HepG2 (cell line): Measurements from ENCODE around the gene JADE2. TPM values are rescaled to one million over a fixed set of nuclear protein-coding genes. Genes with fewer than 3 reads are reported as not detected.

Experiments
- EZH2 ChIP-seq: conservative IDR thresholded peaks from 2 replicates; pipeline ENCODE4 v1.6.1; 2012; ENCODE audit warnings: mild to moderate bottlenecking, low read depth, low read length, moderate library complexity
- HMGA1 ChIP-seq: sonication (generic); formaldehyde crosslinking; conservative IDR thresholded peaks from 2 replicates; pipeline ENCODE4 v1.4.0; 2020; ENCODE audit warnings: missing genetic modification reagents
- KAT7 ChIP-seq: IDR thresholded peaks from 2 replicates; pipeline ENCODE4 v1.6.1; 2018; ENCODE audit warnings: borderline replicate concordance, missing compliant biosample characterization
- MXD4 ChIP-seq: IDR thresholded peaks from 2 replicates; pipeline ENCODE4 v1.6.1; 2016; ENCODE audit warnings: mild to moderate bottlenecking, missing biosample characterization, missing genetic modification reagents
- MYC ChIP-seq: sonication (generic); formaldehyde crosslinking; IDR thresholded peaks from 2 replicates; pipeline ENCODE4 v1.9.0; 2021; ENCODE audit warnings: missing genetic modification reagents, borderline replicate concordance
- POLR2AphosphoS5 ChIP-seq: IDR thresholded peaks from 2 replicates; pipeline ENCODE4 v1.6.1; 2012; ENCODE audit warnings: low read depth, low read length
- RAD21 ChIP-seq: fragments of 450-650 bp; formaldehyde crosslinking; IDR thresholded peaks from 2 replicates; pipeline ENCODE4 v1.5.0; 2020; ENCODE audit warnings: mild to moderate bottlenecking
- XBP1 ChIP-seq: sonication (generic); formaldehyde crosslinking; IDR thresholded peaks from 2 replicates; pipeline ENCODE4 v1.5.0; 2020; ENCODE audit warnings: missing genetic modification reagents
- ZSCAN29 ChIP-seq: sonication (generic); formaldehyde crosslinking; conservative IDR thresholded peaks from 2 replicates; pipeline ENCODE4 v1.4.0; 2020; ENCODE audit warnings: mild to moderate bottlenecking, missing genetic modification reagents
- polyA plus RNA-seq, 8 experiments: library from polyadenylated mRNA; depleted of rRNA in 3 of 8; stranded (reverse) in 7 of 8; unstranded in 1 of 8; fragments of >200 nt; fragmentation: Illumina TruSeq in 4 of 8; extraction: Trizol in 4 of 8; gene quantifications; 2 replicates each; pipeline versions ENCODE4 v1.2.1 to v1.2.3, GENCODE V29; 2011 to 2016; ENCODE audit warnings: low read depth in 4 of 8, missing spikeins in 1 of 8, mixed read lengths in 1 of 8; ENCODE audit not compliant: insufficient read depth in 1 of 8
- total RNA-seq, 5 experiments: library from RNA; depleted of rRNA; stranded (reverse); fragments of >200 nt; fragmentation: Illumina TruSeq; extraction: Trizol; gene quantifications; 2 replicates each; pipeline ENCODE4 v1.2.3, GENCODE V29; 2016; ENCODE audit warnings: low read depth in 1 of 5
- TF ChIP-seq, protein P1 (sequence below): sonication (generic); formaldehyde crosslinking; IDR thresholded peaks from 2 replicates; pipeline ENCODE4 v1.5.1; 2020; ENCODE audit warnings: missing genetic modification reagents, mild to moderate bottlenecking, borderline replicate concordance
- TF ChIP-seq, protein P2 (sequence below): sonication (generic); formaldehyde crosslinking; IDR thresholded peaks from 2 replicates; pipeline ENCODE4 v1.4.0; 2020; ENCODE audit warnings: missing genetic modification reagents, borderline replicate concordance

Gene JADE2
- total and polyA plus RNA-seq, 2 of the 13 experiments (the other 11 are each of a cell fraction or from before 2014, with no cell fraction given): 7.5 to 15.1 TPM

DNA sequence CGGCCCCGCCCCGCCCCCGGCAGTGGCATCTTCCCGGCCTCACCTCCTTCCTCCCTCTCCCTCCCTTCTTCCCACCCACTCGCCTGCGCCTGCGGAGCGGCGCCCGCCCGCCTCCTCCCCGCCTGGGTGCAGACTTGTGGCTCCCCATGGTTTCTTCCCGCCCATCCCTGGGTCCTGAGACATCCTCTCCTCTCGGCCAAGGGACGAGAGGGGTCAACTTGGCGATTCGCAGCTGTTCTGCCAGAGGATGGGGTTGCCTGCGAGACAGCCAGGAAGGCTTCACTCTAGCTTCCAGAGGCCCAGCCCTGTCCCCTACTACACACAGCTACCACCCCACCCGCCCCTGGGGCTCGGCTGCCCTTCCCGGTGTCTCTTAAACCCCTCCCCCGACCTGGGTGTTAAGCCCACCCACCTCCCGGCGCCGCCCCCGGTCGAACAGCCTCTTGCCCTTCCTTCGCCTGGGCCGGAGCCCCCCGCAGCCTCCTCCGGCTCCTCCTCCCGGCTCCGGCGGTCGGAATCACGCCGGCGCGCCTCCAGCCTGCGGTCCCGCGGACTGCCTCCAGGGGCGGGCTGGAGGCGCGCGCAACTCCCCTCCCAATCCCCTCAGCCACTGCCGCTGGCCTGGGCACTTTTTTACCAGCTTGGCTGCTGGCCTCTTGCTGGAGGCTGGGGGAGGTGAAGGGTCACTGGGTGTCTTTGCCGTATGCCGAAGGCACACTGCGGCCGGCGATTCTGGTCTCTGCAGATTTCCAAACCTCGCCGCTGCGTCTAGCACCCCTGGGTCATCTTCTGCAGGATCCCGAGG lies 1.9 kb downstream of the JADE2 start (continued):
- no peak for TF ChIP-seq HMGA1 (CRISPR knock-in tag)
- peak; percentile 77 for TF ChIP-seq RAD21 (CRISPR knock-in tag)
- TF ChIP-seq, protein P1, sequence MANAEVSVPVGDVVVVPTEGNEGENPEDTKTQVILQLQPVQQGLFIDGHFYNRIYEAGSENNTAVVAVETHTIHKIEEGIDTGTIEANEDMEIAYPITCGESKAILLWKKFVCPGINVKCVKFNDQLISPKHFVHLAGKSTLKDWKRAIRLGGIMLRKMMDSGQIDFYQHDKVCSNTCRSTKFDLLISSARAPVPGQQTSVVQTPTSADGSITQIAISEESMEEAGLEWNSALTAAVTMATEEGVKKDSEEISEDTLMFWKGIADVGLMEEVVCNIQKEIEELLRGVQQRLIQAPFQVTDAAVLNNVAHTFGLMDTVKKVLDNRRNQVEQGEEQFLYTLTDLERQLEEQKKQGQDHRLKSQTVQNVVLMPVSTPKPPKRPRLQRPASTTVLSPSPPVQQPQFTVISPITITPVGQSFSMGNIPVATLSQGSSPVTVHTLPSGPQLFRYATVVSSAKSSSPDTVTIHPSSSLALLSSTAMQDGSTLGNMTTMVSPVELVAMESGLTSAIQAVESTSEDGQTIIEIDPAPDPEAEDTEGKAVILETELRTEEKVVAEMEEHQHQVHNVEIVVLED (CRISPR knock-in tag): 0 out of 2 replicates have a peak, but pooled peaks have one; percentile 3
- no peak for TF ChIP-seq EZH2
- no peak for TF ChIP-seq KAT7 (CRISPR knock-in tag)
- TF ChIP-seq XBP1 (CRISPR knock-in tag): no peak
- TF ChIP-seq MYC (CRISPR knock-in tag): 0 out of 2 replicates have a peak, but pooled peaks have one; percentile 12
- no peak for TF ChIP-seq ZSCAN29 (CRISPR knock-in tag)
- peak; percentile 17; the same call in 1 of the 2 replicates for TF ChIP-seq MXD4
- TF ChIP-seq, protein P2, sequence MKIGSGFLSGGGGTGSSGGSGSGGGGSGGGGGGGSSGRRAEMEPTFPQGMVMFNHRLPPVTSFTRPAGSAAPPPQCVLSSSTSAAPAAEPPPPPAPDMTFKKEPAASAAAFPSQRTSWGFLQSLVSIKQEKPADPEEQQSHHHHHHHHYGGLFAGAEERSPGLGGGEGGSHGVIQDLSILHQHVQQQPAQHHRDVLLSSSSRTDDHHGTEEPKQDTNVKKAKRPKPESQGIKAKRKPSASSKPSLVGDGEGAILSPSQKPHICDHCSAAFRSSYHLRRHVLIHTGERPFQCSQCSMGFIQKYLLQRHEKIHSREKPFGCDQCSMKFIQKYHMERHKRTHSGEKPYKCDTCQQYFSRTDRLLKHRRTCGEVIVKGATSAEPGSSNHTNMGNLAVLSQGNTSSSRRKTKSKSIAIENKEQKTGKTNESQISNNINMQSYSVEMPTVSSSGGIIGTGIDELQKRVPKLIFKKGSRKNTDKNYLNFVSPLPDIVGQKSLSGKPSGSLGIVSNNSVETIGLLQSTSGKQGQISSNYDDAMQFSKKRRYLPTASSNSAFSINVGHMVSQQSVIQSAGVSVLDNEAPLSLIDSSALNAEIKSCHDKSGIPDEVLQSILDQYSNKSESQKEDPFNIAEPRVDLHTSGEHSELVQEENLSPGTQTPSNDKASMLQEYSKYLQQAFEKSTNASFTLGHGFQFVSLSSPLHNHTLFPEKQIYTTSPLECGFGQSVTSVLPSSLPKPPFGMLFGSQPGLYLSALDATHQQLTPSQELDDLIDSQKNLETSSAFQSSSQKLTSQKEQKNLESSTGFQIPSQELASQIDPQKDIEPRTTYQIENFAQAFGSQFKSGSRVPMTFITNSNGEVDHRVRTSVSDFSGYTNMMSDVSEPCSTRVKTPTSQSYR: peak; percentile 55; the same call in 1 of the 2 replicates
- TF ChIP-seq POLR2AphosphoS5: peak; percentile 63
